SIG-M5 treated with dmso at 0.1 percent for 504 hours (cell line): Measurements from ENCODE around the gene USH2A.
"Not testable (repeated sequence)": the region's sequence is repeated elsewhere in the genome, so short reads cannot be mapped to it uniquely, and the experiment has no call there.

Experiments
- DNase-seq: peaks from one replicate; lab custom pipeline; 2025; ENCODE audit not compliant: unreplicated experiment; lab: John Stamatoyannopoulos, UW

Gene USH2A

GRCh38 chr1:216145451-216146018 lies 277.7 kb downstream of the USH2A start:
- DNase-seq, result not testable (repeated sequence)

GRCh38 chr1:216144661-216145450 lies 278.4 kb downstream of the USH2A start:
- no peak for DNase-seq

GRCh38 chr1:216142921-216143320 lies 280.3 kb downstream of the USH2A start:
- no peak for DNase-seq

GRCh38 chr1:216140730-216141524 lies 282.3 kb downstream of the USH2A start:
- no peak for DNase-seq

GRCh38 chr1:216124192-216124781 lies 299.0 kb downstream of the USH2A start:
- no peak for DNase-seq

- DNase-seq, result no peak
Measured at GRCh38 chr1:216123446-216124191, 299.6 kb downstream of the USH2A start.

- peak; percentile 64 for DNase-seq
Measured at GRCh38 chr1:216119600-216119999, 303.6 kb downstream of the USH2A start.

- no peak for DNase-seq
Measured at GRCh38 chr1:216114180-216114579, 309.1 kb downstream of the USH2A start.

GRCh38 chr1:216113181-216113580 lies 310.1 kb downstream of the USH2A start:
- DNase-seq, result peak; percentile 75

GRCh38 chr1:216111842-216112241 lies 311.4 kb downstream of the USH2A start:
- DNase-seq, result peak; percentile 35

- DNase-seq, result no peak
Measured at GRCh38 chr1:216095400-216095799, 327.8 kb downstream of the USH2A start.

GRCh38 chr1:216090556-216090955 lies 332.7 kb downstream of the USH2A start:
- DNase-seq, result no peak

GRCh38 chr1:216086678-216087077 lies 336.6 kb downstream of the USH2A start:
- no peak for DNase-seq

GRCh38 chr1:216081445-216081844 lies 341.8 kb downstream of the USH2A start:
- DNase-seq, result no peak

- no peak for DNase-seq
Measured at GRCh38 chr1:216076751-216077150, 346.5 kb downstream of the USH2A start.

GRCh38 chr1:216075339-216075738 lies 347.9 kb downstream of the USH2A start:
- DNase-seq, result no peak

GRCh38 chr1:216073793-216074595 lies 349.3 kb downstream of the USH2A start:
- no peak for DNase-seq

- DNase-seq, result no peak
Measured at GRCh38 chr1:216071262-216071661, 352.0 kb downstream of the USH2A start.

- no peak for DNase-seq
Measured at GRCh38 chr1:216064643-216065042, 358.6 kb downstream of the USH2A start.

GRCh38 chr1:216057947-216058346 lies 365.3 kb downstream of the USH2A start:
- DNase-seq, result no peak
